Fibroblast of skin of right biceps (primary cell): Measurements from ENCODE around the gene ACADVL.
A peak's percentile ranks its signal among the peaks of the same experiment; 100 is the strongest.
"Not testable (repeated sequence)": the region's sequence is repeated elsewhere in the genome, so short reads cannot be mapped to it uniquely, and the experiment has no call there.

ENCODE experiments used
- DNase-seq: peaks from one replicate; pipeline ENCODE4 v3.0.0-alpha.2; 2013

The ACADVL gene

GRCh38 chr17:7219812-7220592 is at the start of gene ACADVL, which contains the start of gene DLG4:
Gene ACADVL (plus strand): TSS chr17:7219938. CDS start chr17:7219985, 47 bp downstream.
Gene DLG4 (minus strand): TSS chr17:7219836.
- peak; percentile 89 for DNase-seq

GRCh38 chr17:7172522-7173191 is 47.1 kb upstream of the ACADVL start:
- DNase-seq: not testable (repeated sequence)

DNA sequence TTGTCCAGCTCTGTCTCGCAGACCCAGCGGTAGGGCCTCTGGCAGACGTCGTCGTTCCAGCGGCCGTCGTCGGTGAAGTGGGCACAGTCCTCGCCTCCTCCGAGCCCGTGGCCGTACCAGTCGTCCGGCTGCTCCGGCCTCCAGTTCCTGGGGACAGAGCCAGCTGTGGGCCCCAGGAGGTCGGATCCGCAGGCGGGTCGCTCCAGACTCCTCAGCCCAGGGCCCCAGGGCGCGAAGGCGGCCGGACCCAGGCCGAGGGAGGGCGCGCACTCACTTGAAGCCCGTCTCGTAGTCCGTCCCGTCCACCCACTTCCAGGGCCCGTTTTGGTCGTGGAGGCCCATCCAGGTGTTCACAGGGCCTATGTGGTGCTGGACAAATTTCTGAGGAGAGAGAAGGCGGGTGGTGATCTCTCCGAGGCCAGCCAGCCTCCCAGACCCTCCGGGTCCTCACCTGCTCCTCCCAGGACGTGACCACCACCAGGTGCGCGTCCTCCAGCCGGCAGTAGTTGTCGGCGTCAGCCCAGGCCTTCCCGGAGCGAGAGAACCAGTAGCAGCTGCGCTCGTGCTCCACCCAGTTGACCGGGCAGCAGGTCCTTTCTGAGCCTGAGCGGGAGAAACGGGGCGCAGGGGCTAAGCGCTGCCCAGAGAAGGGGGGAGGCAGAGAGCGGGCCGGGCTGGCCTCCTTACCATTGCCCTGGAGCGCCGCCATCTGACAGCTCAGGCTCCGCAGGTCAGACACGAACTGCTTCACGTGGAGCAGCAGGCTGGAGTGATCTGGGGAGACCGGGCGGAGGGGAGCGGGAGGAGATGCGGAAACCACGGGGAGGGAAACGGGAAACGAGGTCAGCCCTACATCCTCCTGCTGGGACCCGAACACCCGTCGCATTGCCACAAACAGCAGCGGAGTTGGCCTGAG is 45.8 kb upstream of the ACADVL start:
- peak; percentile 22 for DNase-seq

- no peak for DNase-seq
Observed at GRCh38 chr17:7174603-7175326, 45.0 kb upstream of the ACADVL start.

GRCh38 chr17:7175330-7175733 is 44.4 kb upstream of the ACADVL start:
- no peak for DNase-seq

DNA sequence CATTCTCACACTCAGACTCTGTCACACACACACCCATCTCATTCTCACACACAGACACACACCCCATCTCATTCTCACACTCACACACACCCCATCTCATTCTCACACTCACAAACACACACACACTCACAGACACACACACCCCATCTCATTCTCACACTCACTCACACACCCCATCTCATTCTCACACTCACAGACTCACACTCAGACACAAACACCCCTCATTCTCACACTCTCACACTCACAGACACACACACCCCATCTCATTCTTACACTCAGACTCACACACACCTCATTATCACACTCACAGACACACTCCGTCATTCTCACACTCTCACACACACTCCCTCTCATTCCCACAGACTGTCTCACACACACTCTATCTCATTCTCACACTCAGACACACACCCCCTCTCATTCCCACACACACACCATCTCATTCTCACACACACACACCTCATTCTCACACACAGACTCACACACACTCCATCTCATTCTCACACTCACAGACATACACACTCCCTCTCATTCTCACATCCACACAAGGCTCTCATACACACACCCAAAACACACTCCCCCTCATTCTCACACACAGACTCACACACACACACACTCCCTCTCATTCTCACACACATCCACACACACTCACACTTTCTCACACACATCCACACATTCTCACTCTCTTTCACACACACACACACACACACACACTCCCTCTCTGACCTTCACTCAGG is 43.5 kb upstream of the ACADVL start:
- DNase-seq: no peak

DNA sequence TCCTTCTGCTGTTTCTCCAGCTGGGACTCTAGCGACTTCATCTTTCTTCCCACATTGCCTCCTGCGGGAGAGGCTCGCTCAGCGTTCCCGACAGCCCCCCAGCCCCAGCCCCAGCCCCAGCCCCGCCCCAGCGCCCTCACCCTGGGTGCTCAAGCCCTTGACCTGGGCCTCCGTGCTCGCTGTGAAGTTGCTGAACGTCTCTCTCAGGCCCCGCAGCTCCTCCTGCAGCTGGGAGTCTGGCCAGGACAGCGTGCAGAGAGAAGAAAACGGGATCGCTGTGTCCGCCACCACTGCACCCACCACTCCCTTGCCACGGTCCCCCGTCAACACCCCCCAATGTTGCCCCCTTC is 42.9 kb upstream of the ACADVL start:
- DNase-seq: no peak

DNA sequence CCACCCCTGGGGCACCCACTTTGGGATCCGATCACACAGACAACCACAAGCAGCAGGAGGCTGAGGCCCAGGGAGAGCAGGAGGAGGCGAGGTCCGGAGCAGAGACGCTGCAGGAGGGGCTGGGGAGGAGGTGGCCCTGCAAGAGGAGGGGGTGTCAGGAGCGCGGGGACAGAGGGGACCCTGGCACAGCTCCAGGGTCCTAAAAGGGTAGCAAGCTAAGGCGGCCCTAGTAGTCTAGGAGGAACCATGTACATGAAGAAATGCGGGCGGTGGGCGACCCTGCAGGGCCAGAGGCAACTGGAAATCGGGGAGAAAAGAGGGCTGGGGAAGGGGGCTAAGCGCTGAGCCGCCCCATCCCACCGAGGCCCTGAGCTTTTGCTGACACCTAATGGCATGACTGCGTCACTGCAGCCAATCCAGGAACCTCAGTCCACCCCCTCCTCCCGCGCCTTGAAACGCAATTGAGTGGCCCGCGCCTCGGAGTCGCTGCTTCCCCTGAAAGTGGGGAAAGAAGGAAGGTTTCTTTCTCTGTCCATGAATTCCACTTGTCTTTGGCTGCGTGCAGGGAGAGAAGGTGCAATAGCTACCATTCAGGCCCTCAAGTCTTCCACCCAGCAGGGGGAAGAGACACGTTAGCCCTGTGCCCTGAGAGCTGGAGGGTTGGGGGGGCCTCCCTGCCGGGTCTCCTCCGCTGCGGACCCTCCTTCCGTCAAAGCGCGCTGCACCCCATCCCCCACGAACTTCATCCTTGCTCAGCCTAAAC is 42.4 kb upstream of the ACADVL start:
- peak; percentile 64 for DNase-seq

GRCh38 chr17:7177954-7178477 is 41.7 kb upstream of the ACADVL start:
- peak; percentile 33 for DNase-seq

DNA sequence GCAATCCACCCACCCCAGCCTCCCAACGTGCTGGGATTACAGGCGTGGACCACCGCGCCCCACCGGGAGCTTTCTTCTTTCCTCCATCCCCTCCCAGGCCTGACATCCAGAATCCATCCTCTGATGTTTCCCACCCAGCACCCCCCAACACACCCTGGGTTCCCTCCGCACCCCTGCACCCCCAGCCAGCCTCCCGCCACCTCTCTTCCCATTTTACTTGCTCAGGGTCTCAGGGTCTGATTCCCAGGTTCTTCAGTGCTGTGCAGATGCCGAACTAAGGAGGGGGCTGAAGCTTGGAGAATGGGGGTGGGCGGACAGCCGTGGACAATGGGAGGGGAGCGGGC is 40.8 kb upstream of the ACADVL start:
- no peak for DNase-seq

- no peak for DNase-seq
Observed at GRCh38 chr17:7179317-7180254, 40.2 kb upstream of the ACADVL start, which contains the start of gene ASGR1. Gene ASGR1 (minus strand): TSS chr17:7179370. CDS start chr17:7178563, 807 bp downstream.

GRCh38 chr17:7182101-7182500 is 37.6 kb upstream of the ACADVL start:
- not testable (repeated sequence) for DNase-seq

DNA sequence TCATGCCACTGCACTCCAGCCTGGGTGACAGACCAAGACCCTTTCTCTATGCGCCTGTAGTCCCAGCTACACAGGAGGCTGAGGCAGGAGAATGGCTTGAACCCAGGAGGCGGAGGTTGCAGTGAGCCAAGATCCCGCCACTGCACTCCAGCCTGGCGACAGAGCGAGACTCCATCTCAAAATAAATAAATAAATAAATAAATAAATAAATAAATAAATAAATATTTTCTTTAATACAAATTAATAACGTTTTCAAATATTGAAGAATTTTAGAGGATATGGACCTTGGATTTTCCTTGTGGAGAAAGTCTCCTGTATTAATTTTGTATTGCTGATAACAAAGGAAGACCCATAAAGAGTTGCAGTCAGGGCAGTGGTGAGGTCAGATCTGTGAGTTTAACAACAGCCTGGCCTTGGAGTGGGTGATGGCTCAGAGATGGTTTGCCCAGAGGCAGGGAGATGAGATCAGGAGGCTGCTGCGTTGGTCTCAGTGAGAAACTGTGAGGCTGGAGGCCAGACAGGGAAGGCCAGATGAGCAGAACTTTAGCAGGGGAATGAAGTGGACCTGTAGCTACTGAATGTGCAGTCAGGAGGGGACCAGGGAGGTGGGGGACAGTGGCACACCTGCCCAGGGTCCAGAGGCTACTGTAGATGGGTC is 36.2 kb upstream of the ACADVL start:
- DNase-seq: no peak

DNA sequence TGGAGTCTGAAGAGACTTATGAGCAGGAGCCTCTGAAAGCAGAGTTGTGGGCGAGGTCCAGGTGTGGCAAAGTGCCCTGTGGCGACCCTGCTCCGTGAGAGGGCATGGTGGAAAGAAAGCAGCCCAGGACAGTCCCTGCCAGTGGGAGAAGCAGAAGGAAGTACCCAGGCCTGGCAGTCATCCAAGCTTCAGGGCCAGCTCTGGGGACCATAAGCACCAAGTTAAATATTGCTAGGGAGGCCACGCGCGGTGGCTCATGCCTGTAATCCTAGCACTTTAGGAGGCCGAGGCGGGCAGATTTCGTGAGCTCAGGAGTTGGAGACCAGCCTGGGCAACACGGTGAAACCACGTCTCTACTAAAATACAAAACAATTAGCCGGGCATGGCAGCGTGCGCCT is 35.6 kb upstream of the ACADVL start:
- no peak for DNase-seq

DNA sequence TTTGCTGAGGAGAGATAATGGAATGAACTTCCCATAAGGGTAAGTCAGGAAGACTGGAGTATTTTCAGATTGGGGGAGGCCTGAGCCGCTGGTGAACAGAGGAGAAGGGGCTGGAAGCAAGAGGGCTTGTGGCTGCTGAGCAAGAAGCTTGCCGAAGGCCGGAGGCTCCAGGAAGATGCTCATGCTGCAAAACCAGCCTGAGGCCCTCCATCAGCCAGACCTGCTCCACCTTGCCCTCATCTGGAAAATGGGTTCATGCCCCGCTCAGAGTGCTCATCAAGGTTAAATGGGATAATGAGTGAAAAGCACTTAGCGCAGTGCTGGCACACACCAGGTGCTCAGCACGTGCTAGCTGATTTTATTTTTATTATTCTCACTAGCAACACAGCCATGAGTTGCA is 35.1 kb upstream of the ACADVL start:
- DNase-seq: no peak

- no peak for DNase-seq
Observed at GRCh38 chr17:7186241-7186640, 33.5 kb upstream of the ACADVL start.

GRCh38 chr17:7190276-7190917 is 29.3 kb upstream of the ACADVL start:
- DNase-seq: no peak

DNA sequence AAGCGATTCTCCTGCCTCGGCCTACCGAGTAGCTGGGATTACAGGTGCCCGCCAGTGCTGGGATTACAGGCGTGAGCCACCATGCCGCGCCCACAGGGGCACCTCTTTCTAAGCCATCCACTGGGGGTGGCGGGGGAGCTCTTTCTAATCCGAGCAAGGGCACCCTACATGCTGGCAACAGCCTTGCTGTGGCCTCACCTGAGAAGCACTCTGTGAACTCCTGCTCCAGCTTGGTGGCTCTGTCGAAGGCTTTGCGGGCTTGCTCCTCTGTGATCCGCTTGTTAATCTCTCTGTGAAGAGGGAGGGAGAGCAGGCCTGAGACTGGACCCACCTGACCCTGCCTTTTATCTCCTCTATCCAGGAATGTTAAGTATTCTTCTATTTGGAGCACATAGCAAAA is 28.7 kb upstream of the ACADVL start:
- DNase-seq: no peak
